GM12878 (cell line): ENCODE data around the gene SERBP1. TPM values are rescaled to one million over a fixed set of nuclear protein-coding genes. Genes with fewer than 3 reads are reported as not detected.

Experiments used
- ATAC-seq: fragments of 200-7000 bp; cut with Tn5 transposase; 3 replicates; pipeline ENCODE4 v1.9.1; 2020; ENCODE audit warnings: mild to moderate bottlenecking, moderate library complexity
- BruUV-seq: library from RNA; stranded (reverse); fragments of 400-500 nt; replicated peaks from 2 replicates; lab custom pipeline; 2021; lab: Mats Ljungman, UMichigan
- CTCF ChIA-PET: fragments of 300-600 bp; sonication (Branson Sonifier 250); formaldehyde crosslinking; extraction: SDS; loops from one replicate; lab custom pipeline; 2021; ENCODE audit warnings: inconsistent platforms; lab: Yijun Ruan, JAX
- POLR2A ChIA-PET: fragments of 350-600 bp; formaldehyde crosslinking; extraction: SDS; loops from one replicate; lab custom pipeline; 2021; ENCODE audit warnings: inconsistent platforms; lab: Charles Lee
- RAD21 ChIA-PET: fragments of 300-600 bp; sonication (Branson Sonifier 250); formaldehyde crosslinking; loops from one replicate; lab custom pipeline; 2023; ENCODE audit warnings: antibody characterized with exemption; ENCODE audit not compliant: unreplicated experiment; lab: Charles Lee
- SMC1A ChIA-PET: fragments of 300-600 bp; sonication (Branson Sonifier 250); formaldehyde crosslinking; loops from one replicate; lab custom pipeline; 2023; ENCODE audit not compliant: unreplicated experiment, uncharacterized antibody; lab: Charles Lee
- DNase-seq: peaks from one replicate; pipeline ENCODE4 v3.0.0-alpha.2; 2011; ENCODE audit warnings: low read depth, low spot score
- FAIRE-seq: peaks from 3 replicates; lab custom pipeline; 2011; peaks lifted over from hg19 to GRCh38; lab: Jason Lieb, UNC
- H2AFZ ChIP-seq: 2 replicates; pipeline ENCODE4 v1.6.0; 2011; ENCODE audit warnings: low read depth, low read length, control low read depth; ENCODE audit not compliant: control insufficient read depth
- H3K27ac ChIP-seq: 2 replicates; pipeline ENCODE4 v1.5.1; 2011; ENCODE audit warnings: control low read depth; ENCODE audit not compliant: control insufficient read depth, insufficient read depth
- H3K27me3 ChIP-seq, 2 experiments: replicated peaks in 1 of 2; 2 replicates each; pipeline versions ENCODE4 v1.6.0 to v1.6.1; 2011; ENCODE audit warnings: low read length in 1 of 2; ENCODE audit not compliant: control insufficient read depth in 2 of 2, insufficient read depth in 2 of 2
- H3K36me3 ChIP-seq, 2 experiments: 2 replicates each; pipeline ENCODE4 v1.5.1; 2011; ENCODE audit warnings: low read length in 1 of 2; ENCODE audit not compliant: control insufficient read depth in 2 of 2, insufficient read depth in 2 of 2
- H3K4me1 ChIP-seq: 2 replicates; pipeline ENCODE4 v1.6.1; 2011; ENCODE audit warnings: mild to moderate bottlenecking, low read length, moderate library complexity, mixed read lengths; ENCODE audit not compliant: control insufficient read depth, insufficient read depth
- H3K4me2 ChIP-seq: 2 replicates; pipeline ENCODE4 v1.6.0; 2011; ENCODE audit warnings: control low read depth; ENCODE audit not compliant: control insufficient read depth, insufficient read depth
- H3K4me3 ChIP-seq: fragments of 200-600 bp; sonication (generic); 2 replicates; pipeline ENCODE4 v1.5.1; 2016
- H3K79me2 ChIP-seq: 2 replicates; pipeline ENCODE4 v1.6.0; 2011; ENCODE audit warnings: low read length; ENCODE audit not compliant: control insufficient read depth, insufficient read depth
- H3K9ac ChIP-seq: 2 replicates; pipeline ENCODE4 v1.8.0; 2011; ENCODE audit warnings: low read length, control low read depth, mixed read lengths; ENCODE audit not compliant: control insufficient read depth, insufficient read depth
- H3K9me3 ChIP-seq: replicated peaks from 3 replicates; pipeline ENCODE4 v1.5.1; 2011; ENCODE audit warnings: mild to moderate bottlenecking, low read length; ENCODE audit not compliant: control insufficient read depth, insufficient read depth
- H4K20me1 ChIP-seq: 2 replicates; pipeline ENCODE4 v1.6.0; 2011; ENCODE audit not compliant: control insufficient read depth, insufficient read depth
- BCL11A ChIP-seq: IDR thresholded peaks from 2 replicates; pipeline ENCODE4 v1.6.1; 2011; ENCODE audit warnings: low read depth, low read length
- CEBPB ChIP-seq, 2 experiments: fragments of 150-350 bp in 1 of 2; IDR thresholded peaks; 2 replicates each; pipeline ENCODE4 v1.6.1; 2012 to 2014; ENCODE audit warnings: low read depth in 2 of 2, low read length in 2 of 2, borderline replicate concordance in 1 of 2, inconsistent platforms in 1 of 2
- CREM ChIP-seq: IDR thresholded peaks from 2 replicates; pipeline ENCODE4 v1.6.1; 2014; ENCODE audit warnings: antibody characterized with exemption, low read depth
- E2F4 ChIP-seq: IDR thresholded peaks from 2 replicates; pipeline ENCODE4 v1.6.1; 2012; ENCODE audit warnings: low read depth, low read length, improper control_type of control experiment
- EED ChIP-seq: sonication (generic); IDR thresholded peaks from 2 replicates; pipeline ENCODE4 v1.6.1; 2016; ENCODE audit warnings: antibody characterized with exemption, low read depth
- GATAD2B ChIP-seq: fragments of 450-650 bp; conservative IDR thresholded peaks from 2 replicates; pipeline ENCODE4 v1.6.1; 2017; ENCODE audit warnings: low read depth, mild to moderate bottlenecking, moderate library complexity
- MXI1 ChIP-seq: fragments of 150-350 bp; IDR thresholded peaks from 2 replicates; pipeline ENCODE4 v1.6.1; 2011; ENCODE audit warnings: low read depth, mild to moderate bottlenecking, inconsistent platforms, low read length, improper control_type of control experiment
- RAD51 ChIP-seq: fragments of 450-650 bp; IDR thresholded peaks from 2 replicates; pipeline ENCODE4 v1.6.1; 2016; ENCODE audit warnings: moderate library complexity, mild to moderate bottlenecking, inconsistent platforms
- RELB ChIP-seq: fragments of 450-650 bp; IDR thresholded peaks from 2 replicates; pipeline ENCODE4 v1.6.1; 2017; ENCODE audit warnings: low read depth, mild to moderate bottlenecking, moderate library complexity
- SUPT20H ChIP-seq: IDR thresholded peaks from 2 replicates; pipeline ENCODE4 v1.6.1; 2011; ENCODE audit warnings: low read depth, mild to moderate bottlenecking, low read length, moderate library complexity, borderline replicate concordance; ENCODE audit not compliant: control insufficient read depth
- YBX1 ChIP-seq: fragments of 450-650 bp; IDR thresholded peaks from 2 replicates; pipeline ENCODE4 v1.6.1; 2016; ENCODE audit warnings: antibody characterized with exemption
- ZNF274 ChIP-seq: IDR thresholded peaks from one replicate; pipeline ENCODE4 v1.8.0; 2011; ENCODE audit not compliant: insufficient read length, insufficient read depth
- WGBS: methylation state at CpG from one replicate; pipeline ENCODE4 v1.1.6; 2016; ENCODE audit warnings: low lambda C conversion rate; ENCODE audit not compliant: insufficient replicate concordance, insufficient coverage; ENCODE audit errors: missing lambda C conversion rate; 5-methylcytosine and 5-hydroxymethylcytosine counted together
- in situ Hi-C: fragments of 300-500 bp; cut with MboI; formaldehyde crosslinking; loops from 9 replicates; pipeline ENCODE4 v1.14.3; 2018; ENCODE audit warnings: mixed read lengths
- intact Hi-C: fragments of 100-400 bp; cut with micrococcal nuclease; formaldehyde crosslinking; loops from one replicate; pipeline ENCODE4 v1.14.2; 2022; ENCODE audit not compliant: unreplicated experiment
- polyA plus RNA-seq, 11 experiments: library from polyadenylated mRNA; depleted of rRNA in 4 of 11; unstranded in 6 of 11; stranded (reverse) in 5 of 11; fragments of >200 nt; fragmentation: Nextera tagmentation in 4 of 11; fragmentation: Illumina TruSeq in 1 of 11; extraction: Ambion mirVana in 4 of 11; extraction: Trizol in 1 of 11; gene quantifications; 1 replicate in 1 of 11; 2 replicates in 10 of 11; pipeline versions ENCODE4 v1.2.1 to v1.2.3, GENCODE V29; 2011 to 2016; ENCODE audit warnings: inconsistent platforms in 2 of 11, missing spikeins in 2 of 11, low read depth in 1 of 11
- total RNA-seq, 4 experiments: library from RNA; depleted of rRNA in 3 of 4; stranded (reverse); fragments of >200 nt in 3 of 4; fragmentation: Illumina TruSeq in 1 of 4; extraction: Trizol in 1 of 4; gene quantifications; 2 replicates each; pipeline versions ENCODE4 v1.2.1 to v1.2.3, GENCODE V29; 2013 to 2021
- TF ChIP-seq, protein P1 (sequence below): fragments of 150-350 bp; IDR thresholded peaks from 2 replicates; pipeline ENCODE4 v1.6.1; 2014; ENCODE audit warnings: mild to moderate bottlenecking, low read depth, low read length
- TF ChIP-seq, protein P2 (sequence below): fragments of 450-650 bp; IDR thresholded peaks from 2 replicates; pipeline ENCODE4 v1.6.1; 2017; ENCODE audit warnings: mild to moderate bottlenecking, moderate library complexity

Gene SERBP1
- total and polyA plus RNA-seq, 10 of the 15 experiments (the other 5 are each of a cell fraction or from before 2014, with no cell fraction given), result 76.7 to 509 (median 384) TPM

DNA sequence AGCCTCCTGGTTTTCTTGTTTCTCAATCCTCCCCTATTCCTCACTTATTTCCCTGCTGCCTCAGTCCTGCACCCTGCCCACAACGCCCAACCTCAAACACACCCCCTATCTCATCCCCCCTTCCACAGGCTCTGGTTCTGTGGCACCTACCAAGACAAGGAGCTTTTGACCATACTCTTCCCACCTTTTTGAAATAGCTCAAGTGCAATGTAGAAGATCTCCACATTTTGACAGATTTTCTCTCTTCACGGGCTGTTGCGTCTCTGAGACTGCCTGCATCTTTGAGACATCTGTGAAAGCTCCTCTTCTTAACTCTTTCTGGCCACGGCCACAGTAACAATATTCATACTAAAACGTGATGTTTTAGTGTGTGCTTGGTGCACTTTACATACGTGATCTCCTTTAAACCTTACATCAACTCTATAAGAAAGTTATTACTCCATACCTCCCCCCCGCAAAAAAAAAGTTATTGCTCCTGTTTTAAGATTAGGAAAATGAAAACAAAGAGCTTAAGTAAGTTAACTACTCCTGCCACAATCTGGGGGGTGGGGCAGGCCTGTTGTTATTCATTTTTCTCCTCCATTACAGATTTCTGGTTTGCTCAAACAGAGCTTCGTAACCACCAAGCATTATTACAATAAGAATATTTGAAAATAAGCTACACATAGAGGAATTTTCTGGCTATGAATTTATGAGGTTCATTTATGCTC, 1.8 kb upstream of the SERBP1 start:
- Histone ChIP-seq H2AFZ (peak overlapping the region; percentile 38; the same call in 1 of the 2 replicates), H4K20me1 (0 out of 2 replicates have a peak, but pooled peaks cover 3% of the 10 kb centered on the region), H3K4me1 (peaks cover 15% of the 10 kb centered on the region), H3K4me2 (peak overlapping the region; percentile 82), H3K36me3 (no peaks in the 10 kb centered on the region), H3K27me3 (no peaks in the 10 kb centered on the region), H3K27ac (peak overlapping the region; percentile 96), H3K79me2 (peaks cover 32% of the 10 kb centered on the region), H3K9me3 (no peaks in the 10 kb centered on the region), H3K4me3 (peak overlapping the region; percentile 68; the same call in 1 of the 2 replicates), H3K9ac (peak overlapping the region; percentile 3; the same call in 1 of the 2 replicates)
- FAIRE-seq (no peak), DNase-seq (no peak), ATAC-seq (no peak)
- in situ Hi-C loops (no loop called here), intact Hi-C loops (loop anchor here (2.0 to 5.0 kb wide), 4 partner anchors 93 to 501 kb away; partner anchors contain the start of gene GADD45A)
- ChIA-PET POLR2A (interaction anchor here (0.6 to 1.1 kb wide), 7 partner anchors 13 to 283 kb away, joined by 3 to 9 read pairs (median 3); no protein-coding TSS in a partner anchor), CTCF (interaction anchor here (0.8 to 5.2 kb wide), 11 partner anchors 9 to 428 kb away, joined by 3 to 38 read pairs (median 4); no protein-coding TSS in a partner anchor), SMC1A (interaction anchor here (0.7 to 2.2 kb wide), 15 partner anchors 8 to 506 kb away, joined by 3 to 12 read pairs (median 3); partner anchors contain the start of gene IL23R), RAD21 (interaction anchor here (0.8 to 1.9 kb wide), 5 partner anchors 59 to 328 kb away, joined by 3 to 7 read pairs (median 5); no protein-coding TSS in a partner anchor)
- WGBS, result 81% methylated on average over 8 of the region's 8 CpGs
- BruUV-seq, result no TSS peak
- TF ChIP-seq YBX1 (no peak), CREM (no peak), EED (no peak), E2F4 (no peak), CEBPB (IDR thresholded peaks at IDR 0.05; ENCODE audit: borderline replicate concordance in 1 of 2, low read depth in 2 of 2, low read length in 2 of 2) (no peak), GATAD2B (no peak), RAD51 (no peak), BCL11A (no peak), RELB (no peak), MXI1 (no peak), SUPT20H (no peak), ZNF274 (no peak)
- TF ChIP-seq, protein P1, sequence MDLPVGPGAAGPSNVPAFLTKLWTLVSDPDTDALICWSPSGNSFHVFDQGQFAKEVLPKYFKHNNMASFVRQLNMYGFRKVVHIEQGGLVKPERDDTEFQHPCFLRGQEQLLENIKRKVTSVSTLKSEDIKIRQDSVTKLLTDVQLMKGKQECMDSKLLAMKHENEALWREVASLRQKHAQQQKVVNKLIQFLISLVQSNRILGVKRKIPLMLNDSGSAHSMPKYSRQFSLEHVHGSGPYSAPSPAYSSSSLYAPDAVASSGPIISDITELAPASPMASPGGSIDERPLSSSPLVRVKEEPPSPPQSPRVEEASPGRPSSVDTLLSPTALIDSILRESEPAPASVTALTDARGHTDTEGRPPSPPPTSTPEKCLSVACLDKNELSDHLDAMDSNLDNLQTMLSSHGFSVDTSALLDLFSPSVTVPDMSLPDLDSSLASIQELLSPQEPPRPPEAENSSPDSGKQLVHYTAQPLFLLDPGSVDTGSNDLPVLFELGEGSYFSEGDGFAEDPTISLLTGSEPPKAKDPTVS, result no peak
- TF ChIP-seq, protein P2, sequence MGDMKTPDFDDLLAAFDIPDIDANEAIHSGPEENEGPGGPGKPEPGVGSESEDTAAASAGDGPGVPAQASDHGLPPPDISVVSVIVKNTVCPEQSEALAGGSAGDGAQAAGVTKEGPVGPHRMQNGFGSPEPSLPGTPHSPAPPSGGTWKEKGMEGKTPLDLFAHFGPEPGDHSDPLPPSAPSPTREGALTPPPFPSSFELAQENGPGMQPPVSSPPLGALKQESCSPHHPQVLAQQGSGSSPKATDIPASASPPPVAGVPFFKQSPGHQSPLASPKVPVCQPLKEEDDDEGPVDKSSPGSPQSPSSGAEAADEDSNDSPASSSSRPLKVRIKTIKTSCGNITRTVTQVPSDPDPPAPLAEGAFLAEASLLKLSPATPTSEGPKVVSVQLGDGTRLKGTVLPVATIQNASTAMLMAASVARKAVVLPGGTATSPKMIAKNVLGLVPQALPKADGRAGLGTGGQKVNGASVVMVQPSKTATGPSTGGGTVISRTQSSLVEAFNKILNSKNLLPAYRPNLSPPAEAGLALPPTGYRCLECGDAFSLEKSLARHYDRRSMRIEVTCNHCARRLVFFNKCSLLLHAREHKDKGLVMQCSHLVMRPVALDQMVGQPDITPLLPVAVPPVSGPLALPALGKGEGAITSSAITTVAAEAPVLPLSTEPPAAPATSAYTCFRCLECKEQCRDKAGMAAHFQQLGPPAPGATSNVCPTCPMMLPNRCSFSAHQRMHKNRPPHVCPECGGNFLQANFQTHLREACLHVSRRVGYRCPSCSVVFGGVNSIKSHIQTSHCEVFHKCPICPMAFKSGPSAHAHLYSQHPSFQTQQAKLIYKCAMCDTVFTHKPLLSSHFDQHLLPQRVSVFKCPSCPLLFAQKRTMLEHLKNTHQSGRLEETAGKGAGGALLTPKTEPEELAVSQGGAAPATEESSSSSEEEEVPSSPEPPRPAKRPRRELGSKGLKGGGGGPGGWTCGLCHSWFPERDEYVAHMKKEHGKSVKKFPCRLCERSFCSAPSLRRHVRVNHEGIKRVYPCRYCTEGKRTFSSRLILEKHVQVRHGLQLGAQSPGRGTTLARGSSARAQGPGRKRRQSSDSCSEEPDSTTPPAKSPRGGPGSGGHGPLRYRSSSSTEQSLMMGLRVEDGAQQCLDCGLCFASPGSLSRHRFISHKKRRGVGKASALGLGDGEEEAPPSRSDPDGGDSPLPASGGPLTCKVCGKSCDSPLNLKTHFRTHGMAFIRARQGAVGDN, result no peak
